EH (cell line): ENCODE measurements around the gene HOXA3.

ENCODE experiments used
- DNase-seq: peaks from one replicate; pipeline ENCODE4 v3.0.0-alpha.2; 2015; ENCODE audit warnings: low read depth

Gene HOXA3

DNA sequence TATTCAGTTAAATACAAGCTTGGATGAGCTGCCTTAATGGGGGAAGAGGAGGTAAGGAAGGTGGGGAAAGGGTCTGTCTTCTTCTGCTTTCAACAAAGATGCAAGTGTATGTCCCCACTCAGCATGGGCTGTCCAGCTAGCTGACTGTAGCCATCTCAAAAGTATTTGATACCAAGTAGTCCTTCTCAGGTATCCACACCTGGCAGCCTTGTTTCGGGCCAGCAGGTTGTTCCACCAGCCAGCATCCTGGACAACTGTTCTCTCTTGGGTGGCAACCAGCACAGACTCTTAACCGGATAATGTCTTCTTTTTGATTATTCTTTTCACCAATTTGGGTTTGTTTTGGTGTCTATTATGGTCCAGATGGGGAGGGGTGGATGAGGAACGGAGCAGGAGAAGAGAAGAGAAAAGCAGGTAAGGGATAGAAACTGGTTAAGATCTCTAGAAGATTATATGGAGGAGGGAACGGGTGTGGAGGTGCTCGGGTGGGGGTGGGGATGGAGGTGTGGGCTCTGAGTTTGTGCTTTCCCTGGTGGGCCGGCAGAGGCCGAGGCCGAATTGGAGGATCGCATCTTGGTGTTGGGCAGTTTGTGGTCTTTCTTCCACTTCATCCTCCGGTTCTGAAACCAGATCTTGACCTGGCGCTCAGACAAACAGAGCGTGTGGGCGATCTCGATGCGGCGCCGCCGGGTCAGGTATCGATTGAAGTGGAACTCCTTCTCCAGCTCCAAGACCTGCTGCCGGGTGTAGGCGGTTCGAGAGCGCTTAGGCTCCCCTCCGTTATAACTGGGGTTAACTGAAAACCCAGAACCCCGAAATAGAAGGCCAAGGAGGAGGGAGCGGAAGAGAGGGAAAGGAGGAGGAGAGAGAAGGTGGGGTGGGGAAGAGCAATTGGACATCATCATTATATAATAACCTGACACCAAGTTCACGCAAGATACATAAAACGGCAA is 23.3 kb downstream of the HOXA3 start:
- no peak for DNase-seq

GRCh38 chr7:27128034-27128433 is 24.3 kb downstream of the HOXA3 start:
- no peak for DNase-seq

- DNase-seq = no peak
These were observed 25.6 kb downstream of the HOXA3 start for GRCh38 chr7:27126596-27127327.

- no peak for DNase-seq
These were observed 26.4 kb downstream of the HOXA3 start for GRCh38 chr7:27125986-27126394.

GRCh38 chr7:27124902-27125689 is 27.3 kb downstream of the HOXA3 start:
- no peak for DNase-seq

- no peak for DNase-seq
These were observed 28.1 kb downstream of the HOXA3 start for GRCh38 chr7:27124096-27124901.

DNA sequence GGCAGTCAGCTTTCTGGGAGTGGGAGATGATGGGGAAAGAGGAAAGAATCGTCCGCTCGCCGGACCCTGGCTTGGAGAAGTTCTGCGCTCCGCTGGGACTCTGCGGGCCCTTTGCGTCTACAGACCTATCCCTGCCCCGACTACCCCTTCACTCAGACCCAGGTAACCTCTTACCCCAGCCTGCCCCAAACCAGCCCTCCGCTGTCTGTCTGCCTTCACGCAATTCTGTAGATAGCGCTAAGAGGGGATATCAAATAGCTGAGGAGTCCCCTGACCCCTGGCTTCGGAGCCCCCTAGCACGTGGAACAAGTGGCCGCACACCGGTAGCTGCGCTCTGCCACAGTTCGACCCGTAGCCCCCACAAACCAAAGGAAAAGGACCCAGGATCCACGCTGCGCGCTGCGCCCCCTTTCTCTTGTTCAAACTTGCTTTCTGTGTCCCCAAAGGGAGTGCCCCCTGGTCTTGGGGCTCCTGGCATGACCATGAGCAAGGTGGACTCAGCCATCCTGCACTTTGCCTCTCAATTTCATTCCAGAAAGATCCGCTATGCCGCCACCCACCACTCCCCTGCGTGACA is 28.8 kb downstream of the HOXA3 start:
- DNase-seq = no peak

DNA sequence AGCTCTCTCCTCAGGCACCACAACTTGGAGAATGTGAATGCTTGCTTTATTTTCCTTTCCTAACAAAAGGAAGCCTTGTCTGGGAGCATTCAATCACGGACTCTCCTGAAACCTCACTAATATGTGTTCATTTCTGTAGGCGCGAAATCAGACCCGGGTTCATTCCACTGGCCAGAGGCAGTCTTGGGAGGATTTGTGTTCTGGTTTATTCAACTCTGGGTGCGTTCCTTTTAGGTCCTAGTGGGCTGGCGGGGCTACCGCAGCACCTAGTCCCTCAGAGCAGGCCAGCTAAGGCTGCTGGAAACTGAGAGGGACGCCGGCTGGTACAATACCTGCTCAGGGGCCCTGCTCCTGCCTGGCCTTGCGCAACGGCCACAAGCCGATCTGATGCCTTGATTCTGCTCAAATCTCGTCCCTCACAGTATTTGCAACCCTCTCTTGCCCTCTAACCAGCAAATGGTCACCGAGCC is 29.3 kb downstream of the HOXA3 start:
- DNase-seq = no peak

DNA sequence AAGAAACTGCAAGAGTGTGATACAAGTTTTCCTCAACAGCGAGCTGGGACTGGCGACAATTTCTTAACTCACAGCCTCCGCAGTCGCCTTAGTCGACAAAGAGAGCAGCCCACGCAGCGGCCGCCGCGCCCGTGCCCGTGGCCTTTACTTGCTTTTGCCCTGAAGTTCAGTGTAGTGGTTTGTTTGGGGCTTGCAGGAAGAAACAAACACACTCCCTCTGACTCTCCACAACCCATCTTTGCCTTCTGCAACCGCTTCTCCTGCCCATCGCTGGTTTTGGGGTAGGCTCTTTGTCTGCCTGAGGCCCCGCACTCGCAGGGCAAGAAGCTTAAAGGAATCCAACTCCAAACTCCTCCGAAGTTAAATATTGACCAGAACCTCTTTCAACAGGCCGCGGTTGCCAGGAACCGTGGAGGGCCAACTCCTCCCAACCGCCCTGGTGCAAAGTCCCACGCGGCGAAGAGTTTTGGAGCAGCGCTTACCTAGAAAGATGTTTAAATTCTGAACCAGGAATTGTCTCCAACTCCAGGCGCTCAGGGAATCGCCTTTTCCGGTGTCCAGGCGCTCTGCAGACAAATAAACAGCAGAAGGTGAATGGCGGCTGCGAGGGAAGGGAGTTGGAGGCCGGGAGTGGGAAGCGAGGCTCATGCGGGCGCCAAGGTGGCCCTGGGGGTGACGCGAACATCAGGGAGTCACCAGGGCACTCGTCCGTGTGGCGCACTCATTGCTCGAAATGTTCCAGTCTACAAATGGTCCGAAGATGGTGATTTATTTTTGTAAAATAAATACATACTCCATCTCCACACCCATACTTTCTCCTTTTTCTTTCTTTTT is 30.1 kb downstream of the HOXA3 start:
- no peak for DNase-seq

DNA sequence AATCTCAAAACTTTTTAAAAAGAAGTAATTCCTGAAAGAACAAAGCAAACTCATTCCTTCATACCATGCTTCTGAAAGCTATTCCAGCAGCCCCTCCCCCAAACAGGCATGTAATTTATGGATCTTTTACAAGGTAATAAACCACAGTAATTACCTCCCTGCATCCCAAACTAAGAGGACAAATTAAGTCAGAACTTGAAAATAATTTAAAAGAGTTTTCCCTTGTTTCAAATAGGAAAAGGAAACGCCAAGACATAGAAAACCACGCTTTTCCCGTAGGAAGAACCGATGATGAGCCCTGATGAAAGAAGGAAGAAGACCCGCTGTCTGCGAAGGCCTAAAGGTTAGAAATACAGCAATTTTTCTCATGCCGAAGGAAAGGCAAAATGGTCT is 30.7 kb downstream of the HOXA3 start:
- no peak for DNase-seq

DNA sequence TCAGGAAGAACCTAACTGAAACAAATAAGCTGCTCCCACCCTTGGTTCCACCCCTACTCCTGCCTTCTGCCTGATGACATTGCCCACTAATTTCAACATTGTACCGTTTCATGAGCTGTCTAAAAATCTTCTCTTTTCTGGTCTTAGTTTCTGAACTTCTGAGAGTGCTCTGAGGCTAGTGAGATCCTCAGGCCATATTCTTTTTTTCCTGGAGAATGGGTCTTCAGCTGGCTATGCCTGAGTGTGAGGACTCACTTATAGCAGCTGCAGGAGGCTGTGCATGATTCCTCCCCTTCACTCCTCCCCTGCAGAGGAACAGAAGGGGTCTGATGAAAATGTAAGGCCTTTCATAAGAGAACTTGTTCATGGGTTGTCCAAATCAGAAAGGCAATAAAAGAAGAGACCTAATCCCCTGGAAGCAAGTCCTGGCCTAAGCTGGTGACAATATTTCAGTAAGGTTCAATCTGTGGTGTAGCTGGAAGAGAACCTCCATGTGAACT is 32.9 kb downstream of the HOXA3 start:
- DNase-seq = no peak

DNA sequence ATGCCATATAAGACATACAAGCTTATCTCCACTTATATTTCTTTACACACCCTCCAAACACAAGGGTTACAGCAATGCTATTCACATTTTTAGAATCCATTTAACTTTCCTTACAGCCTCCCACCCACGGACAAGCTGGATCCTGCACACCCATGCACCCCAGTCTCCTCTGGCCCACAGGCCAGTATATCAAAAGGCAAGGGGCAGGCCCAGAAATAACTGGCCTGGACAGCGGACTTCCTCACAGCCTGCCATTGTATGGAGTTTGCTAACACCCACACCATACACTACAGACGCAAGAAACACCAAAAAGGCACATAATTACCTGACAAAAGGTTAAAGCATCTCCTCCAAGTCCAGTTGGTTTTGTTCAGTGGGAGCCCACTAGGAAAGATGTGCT is 33.8 kb downstream of the HOXA3 start:
- DNase-seq = no peak

DNA sequence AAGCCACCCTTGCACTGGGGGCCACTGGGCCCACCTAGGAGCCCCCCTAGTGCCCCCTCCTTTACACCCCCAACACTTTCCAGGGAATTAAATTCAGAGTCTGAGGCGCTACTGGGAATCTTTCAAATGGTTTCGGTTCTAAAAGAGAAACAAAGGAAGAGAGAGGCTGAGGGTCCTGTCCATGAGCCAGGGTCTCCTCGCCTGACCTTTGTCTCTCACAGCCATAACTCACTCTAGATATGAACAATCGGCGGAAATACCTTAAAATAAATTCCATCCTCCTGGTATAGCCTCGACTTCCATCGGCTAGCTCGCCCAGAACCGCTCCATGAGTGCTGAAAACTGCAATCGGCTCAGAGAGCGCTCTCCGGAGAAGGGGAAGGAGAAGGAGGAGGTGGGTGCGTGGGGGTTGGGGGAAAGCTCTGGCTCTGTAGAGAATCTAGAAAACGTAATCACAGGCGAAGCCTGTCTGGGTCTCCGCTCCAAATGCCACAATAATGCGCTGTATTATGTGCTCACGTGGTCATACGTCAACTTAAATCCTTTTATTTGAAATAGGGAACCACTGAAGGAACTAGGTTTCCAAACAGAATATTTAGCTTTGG is 34.4 kb downstream of the HOXA3 start:
- DNase-seq = no peak

DNA sequence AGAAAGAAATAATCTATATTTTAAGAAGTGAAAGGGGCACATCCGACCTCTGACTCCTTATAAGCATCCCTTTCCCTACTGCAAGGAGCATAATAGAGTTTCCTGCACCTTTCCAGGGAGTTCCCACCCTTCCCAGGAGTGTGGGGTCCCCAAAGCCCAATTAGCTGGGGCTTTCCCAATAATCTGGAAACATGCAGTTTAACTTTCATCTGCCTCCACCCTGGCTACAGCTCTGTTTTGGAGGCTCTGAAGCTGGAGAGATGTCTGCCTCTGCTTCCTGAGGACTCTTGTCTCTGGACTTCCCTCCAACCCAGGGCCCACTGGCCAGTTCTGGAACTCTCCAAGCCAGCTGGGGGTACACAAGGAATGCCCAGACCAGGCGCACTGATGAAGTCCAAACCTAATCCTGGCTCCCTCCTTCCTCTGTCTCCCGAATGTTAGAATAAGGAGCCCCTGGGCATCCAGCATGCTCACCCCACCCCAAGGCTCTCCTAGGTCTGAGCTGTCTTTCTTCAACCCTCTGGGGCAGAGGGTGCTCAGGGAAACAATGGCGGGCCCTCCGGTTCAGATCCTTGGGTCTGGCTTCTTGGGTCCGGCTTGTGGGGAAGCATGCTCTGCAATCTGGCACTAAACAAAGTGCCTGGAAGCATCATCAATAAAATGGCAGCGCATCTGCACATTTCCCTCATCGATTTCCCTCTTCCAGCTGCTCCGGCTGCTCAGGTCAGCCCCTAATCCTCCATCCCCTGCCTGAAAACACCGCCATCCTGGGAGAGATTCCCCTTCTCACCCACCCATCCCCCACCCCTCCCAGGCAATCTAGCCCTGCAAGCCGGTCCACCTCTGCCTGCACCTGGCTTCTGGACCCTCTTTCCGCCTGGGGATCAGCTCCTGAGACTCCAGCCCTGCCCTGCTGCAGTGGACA is 35.2 kb downstream of the HOXA3 start:
- no peak for DNase-seq

DNA sequence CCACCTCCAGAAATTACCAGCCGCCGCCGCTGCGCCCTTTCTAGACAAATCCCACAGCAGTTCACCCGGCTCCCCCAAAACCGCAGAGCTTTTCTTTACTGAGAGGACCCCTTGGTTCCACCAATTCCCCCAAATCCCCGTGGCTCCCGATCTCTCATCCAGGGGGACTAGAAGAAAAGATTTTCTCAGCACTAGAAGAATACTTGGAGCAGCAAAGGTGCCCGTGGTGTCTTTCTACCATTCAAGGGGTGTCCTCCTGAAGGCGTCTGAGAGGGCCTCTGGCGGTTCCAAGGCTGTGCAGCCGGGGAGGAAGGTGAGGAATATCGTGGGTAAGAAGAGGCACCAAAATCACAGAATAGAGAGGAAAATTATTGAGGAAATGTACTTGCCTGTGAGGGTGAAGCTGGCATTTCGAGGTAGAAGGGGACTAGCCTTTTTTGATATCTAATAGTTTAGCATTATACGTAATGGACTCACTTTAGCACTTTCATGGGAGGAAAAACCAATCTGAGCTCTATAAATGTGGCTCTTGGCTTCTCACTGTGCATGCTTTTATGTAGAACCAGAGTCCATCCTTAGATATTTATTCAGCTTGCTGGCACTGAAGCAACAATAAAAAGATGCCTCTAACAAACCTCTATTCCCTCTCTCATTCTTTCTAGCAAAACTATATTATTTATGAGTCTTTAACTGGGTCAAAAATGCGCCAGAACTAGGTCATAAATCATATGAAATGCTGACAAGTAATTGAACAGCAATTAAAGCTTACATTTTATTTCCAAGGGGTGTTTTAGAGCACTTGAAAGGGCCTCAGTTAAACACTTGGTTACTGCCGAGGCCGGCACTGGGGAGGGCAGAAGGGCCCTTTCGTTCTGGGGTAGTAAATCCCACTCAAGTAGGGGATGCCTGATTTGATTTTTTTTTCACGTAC is 36.1 kb downstream of the HOXA3 start:
- no peak for DNase-seq

- peak; percentile 54 for DNase-seq
These were observed 37.0 kb downstream of the HOXA3 start for GRCh38 chr7:27115221-27116026.

GRCh38 chr7:27114881-27115220 is 37.5 kb downstream of the HOXA3 start:
- DNase-seq = no peak
